ENCODE data around the gene PGLYRP2.

PGLYRP2 gene

DNA sequence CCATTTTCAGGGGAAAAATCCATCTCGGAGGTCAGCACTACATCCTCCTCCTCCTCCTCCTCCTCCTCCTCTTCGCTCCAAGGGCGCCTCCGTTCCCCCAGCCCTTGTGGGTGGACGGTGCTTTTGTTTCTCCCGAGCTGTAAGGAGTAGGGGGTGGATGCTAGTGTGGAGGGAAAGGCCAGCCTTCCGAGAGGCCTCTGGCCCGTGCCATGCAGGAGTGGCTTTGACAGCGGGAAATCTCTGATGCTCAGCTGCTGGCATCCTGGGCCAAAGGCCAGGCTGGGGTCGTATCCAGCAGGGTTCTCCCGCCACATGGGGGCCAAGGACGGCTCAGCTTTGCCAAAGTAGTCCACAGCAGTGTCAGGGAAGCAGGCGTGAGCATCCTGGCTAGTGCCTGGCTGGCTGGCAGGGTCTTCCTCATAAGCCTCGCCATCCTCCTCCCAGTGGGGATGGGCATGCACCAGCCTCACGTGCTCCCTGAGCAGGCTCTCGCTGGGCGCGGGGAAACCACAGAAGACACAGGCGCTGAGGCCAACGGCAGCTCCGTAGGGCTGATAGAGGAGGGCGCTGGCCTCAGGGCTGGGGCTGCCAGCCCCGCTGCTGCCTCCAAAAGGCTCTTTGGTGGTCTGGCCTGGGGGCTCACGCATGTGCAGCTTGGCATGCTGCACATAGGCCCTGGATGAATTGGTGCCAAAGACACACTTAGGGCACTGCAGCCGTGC is 40.1 kb downstream of the PGLYRP2 start:
- H3K36me3 Mint-ChIP-seq (ENCODE audit: low read depth), result no peaks in the 10 kb centered on the region
- TF ChIP-seq, protein P1, sequence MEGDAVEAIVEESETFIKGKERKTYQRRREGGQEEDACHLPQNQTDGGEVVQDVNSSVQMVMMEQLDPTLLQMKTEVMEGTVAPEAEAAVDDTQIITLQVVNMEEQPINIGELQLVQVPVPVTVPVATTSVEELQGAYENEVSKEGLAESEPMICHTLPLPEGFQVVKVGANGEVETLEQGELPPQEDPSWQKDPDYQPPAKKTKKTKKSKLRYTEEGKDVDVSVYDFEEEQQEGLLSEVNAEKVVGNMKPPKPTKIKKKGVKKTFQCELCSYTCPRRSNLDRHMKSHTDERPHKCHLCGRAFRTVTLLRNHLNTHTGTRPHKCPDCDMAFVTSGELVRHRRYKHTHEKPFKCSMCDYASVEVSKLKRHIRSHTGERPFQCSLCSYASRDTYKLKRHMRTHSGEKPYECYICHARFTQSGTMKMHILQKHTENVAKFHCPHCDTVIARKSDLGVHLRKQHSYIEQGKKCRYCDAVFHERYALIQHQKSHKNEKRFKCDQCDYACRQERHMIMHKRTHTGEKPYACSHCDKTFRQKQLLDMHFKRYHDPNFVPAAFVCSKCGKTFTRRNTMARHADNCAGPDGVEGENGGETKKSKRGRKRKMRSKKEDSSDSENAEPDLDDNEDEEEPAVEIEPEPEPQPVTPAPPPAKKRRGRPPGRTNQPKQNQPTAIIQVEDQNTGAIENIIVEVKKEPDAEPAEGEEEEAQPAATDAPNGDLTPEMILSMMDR (IDR thresholded peaks at IDR 0.05), result no peak
- no peaks in the 10 kb centered on the region for H3K9me3 Mint-ChIP-seq
- no peak for DNase-seq
- H3K4me1 Mint-ChIP-seq, result no peaks in the 10 kb centered on the region
- H3K27me3 Mint-ChIP-seq (ENCODE audit: low read depth, poor library complexity), result no peaks in the 10 kb centered on the region
- H3K27ac Mint-ChIP-seq, result no peak overlapping the region
- H3K4me3 Mint-ChIP-seq, result no peak overlapping the region

DNA sequence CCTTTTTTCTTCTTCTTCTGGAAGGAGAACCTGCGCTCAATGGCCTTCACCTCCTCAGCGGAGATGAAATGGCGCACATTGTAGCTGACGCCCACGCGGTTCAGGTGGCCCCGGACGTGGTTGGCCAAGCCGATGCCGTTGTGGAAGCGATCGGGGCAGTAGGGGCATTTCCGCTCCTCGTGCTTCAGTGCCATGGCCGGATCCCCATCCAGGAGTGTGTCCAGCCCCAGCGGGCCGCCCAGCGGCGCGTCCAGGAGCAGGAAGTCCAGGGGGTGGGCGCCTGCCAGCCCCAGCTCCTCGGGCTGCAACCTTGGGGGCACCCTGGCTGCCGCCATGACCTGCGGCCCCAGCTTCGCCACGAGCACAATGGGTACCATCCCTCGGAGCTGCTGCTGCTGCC is 40.7 kb downstream of the PGLYRP2 start:
- Mint-ChIP-seq H3K9me3 (no peaks in the 10 kb centered on the region), H3K4me3 (no peak overlapping the region), H3K27ac (no peak overlapping the region), H3K4me1 (peaks cover under 1% of the 10 kb centered on the region), H3K27me3 (ENCODE audit: low read depth, poor library complexity) (no peaks in the 10 kb centered on the region), H3K36me3 (ENCODE audit: low read depth) (no peaks in the 10 kb centered on the region)
- DNase-seq, result no peak
- TF ChIP-seq, protein P1 (IDR thresholded peaks at IDR 0.05), result no peak

DNA sequence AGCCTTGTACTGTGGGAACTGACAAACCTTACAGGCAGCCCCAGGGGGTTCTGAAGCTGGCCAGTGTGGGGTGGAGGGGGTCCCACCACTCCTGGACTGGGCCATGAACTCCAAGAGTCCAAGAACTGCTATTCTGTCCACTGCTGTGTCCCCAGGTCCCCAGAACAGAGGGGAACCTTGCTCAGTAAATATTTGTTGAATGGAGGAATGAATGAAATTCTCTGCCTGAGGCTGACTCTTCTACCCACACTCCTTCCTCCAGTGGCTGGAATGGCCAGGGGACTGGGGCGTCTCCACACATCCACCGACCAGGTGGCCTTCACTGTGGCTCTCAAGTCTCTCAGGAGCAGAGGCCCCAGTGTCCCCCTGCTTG is 41.2 kb downstream of the PGLYRP2 start:
- H3K27ac Mint-ChIP-seq, result no peak overlapping the region
- peaks cover 5% of the 10 kb centered on the region for H3K4me1 Mint-ChIP-seq
- TF ChIP-seq, protein P1 (IDR thresholded peaks at IDR 0.05), result no peak
- no peaks in the 10 kb centered on the region for H3K36me3 Mint-ChIP-seq (ENCODE audit: low read depth)
- no peak overlapping the region for H3K4me3 Mint-ChIP-seq
- H3K27me3 Mint-ChIP-seq (ENCODE audit: low read depth, poor library complexity), result no peaks in the 10 kb centered on the region
- no peaks in the 10 kb centered on the region for H3K9me3 Mint-ChIP-seq
- no peak for DNase-seq

DNA sequence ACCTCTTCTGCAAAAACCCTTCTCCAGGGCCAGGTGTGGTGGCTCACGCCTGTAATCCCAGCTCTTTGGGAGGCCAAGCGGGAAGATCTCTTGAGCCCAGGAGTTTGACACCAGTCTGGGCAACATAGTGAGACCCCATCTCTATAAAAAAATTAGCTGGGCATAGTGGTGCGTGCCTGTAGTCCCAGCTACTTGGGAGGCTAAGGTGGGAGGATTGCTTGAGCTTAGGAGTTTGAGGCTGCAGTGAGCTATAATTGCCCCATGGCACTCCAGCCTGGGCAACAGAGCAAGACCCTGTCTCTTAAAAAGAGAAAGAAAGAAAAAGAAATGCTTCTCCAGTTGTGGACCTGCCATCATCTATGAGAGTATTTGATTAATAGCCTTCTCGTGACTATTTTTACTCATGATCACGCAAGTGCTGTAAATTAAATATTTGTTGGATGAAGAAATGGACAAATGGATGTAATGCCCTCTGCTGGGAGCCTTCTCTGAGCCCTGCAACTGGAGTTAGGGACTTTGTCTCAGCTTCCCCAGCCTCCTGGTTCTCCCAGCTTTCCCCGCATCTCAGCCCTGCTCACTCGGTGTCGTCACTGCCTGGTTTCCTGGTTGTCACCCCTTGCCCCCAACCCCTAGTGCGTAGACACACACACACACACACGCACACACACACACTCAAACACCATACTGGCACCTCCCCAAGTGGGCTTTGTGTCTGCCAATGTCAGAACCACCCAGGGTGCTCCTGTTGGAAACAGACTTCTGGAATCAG is 41.8 kb downstream of the PGLYRP2 start:
- H3K4me1 Mint-ChIP-seq, result peaks cover 8% of the 10 kb centered on the region
- no peak for DNase-seq
- no peak overlapping the region for H3K27ac Mint-ChIP-seq
- no peaks in the 10 kb centered on the region for H3K27me3 Mint-ChIP-seq (ENCODE audit: low read depth, poor library complexity)
- no peaks in the 10 kb centered on the region for H3K9me3 Mint-ChIP-seq
- no peaks in the 10 kb centered on the region for H3K36me3 Mint-ChIP-seq (ENCODE audit: low read depth)
- H3K4me3 Mint-ChIP-seq, result no peak overlapping the region
- TF ChIP-seq, protein P1 (IDR thresholded peaks at IDR 0.05), result no peak

DNA sequence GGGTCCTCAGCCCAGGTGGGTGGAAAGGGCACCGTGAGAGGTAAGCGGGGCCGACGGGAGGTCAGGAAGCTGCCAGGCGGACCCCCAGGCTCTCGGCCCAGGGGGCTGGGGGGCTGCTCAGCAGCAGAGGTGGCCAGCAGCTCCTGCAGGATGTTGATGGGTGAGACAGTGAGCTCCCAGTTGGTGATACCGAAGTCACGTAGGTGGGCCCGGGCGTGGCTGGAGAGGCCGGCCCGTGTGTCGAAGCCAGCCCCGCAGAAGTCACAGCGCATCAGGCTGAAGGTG is 42.5 kb downstream of the PGLYRP2 start:
- Mint-ChIP-seq H3K9me3 (no peaks in the 10 kb centered on the region), H3K4me1 (peaks cover 9% of the 10 kb centered on the region), H3K36me3 (ENCODE audit: low read depth) (no peaks in the 10 kb centered on the region), H3K27me3 (ENCODE audit: low read depth, poor library complexity) (peaks cover 2% of the 10 kb centered on the region), H3K4me3 (no peak overlapping the region), H3K27ac (no peak overlapping the region)
- no peak for DNase-seq
- TF ChIP-seq, protein P1 (IDR thresholded peaks at IDR 0.05), result no peak
